Measurements from ENCODE around the gene CLRN1.

CLRN1 gene

DNA sequence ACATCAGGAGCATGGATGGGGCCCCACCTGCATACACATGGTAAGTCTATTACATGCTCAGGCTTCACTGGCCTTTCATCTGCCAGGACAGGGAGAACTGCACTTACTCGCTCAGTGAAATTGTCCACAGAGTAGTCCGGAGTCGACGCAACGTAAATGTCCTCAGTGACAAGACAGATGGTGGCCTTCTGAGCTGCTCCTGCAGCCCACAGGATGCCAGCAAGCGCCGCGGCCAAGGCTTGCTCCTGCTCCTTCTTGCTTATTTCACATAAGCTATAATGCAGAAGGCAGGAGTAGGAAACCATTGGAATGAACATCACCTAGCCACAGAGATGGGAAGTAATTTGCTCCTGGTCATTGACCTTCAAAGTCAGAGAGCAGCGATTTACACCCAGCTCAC, 81.7 kb downstream of the CLRN1 start:
- TF ChIP-seq, protein P1, sequence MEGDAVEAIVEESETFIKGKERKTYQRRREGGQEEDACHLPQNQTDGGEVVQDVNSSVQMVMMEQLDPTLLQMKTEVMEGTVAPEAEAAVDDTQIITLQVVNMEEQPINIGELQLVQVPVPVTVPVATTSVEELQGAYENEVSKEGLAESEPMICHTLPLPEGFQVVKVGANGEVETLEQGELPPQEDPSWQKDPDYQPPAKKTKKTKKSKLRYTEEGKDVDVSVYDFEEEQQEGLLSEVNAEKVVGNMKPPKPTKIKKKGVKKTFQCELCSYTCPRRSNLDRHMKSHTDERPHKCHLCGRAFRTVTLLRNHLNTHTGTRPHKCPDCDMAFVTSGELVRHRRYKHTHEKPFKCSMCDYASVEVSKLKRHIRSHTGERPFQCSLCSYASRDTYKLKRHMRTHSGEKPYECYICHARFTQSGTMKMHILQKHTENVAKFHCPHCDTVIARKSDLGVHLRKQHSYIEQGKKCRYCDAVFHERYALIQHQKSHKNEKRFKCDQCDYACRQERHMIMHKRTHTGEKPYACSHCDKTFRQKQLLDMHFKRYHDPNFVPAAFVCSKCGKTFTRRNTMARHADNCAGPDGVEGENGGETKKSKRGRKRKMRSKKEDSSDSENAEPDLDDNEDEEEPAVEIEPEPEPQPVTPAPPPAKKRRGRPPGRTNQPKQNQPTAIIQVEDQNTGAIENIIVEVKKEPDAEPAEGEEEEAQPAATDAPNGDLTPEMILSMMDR (conservative IDR thresholded peaks at IDR 0.05; ENCODE audit: low read length) = no peak
- no peak for TF ChIP-seq EZH2phosphoT487 (IDR thresholded peaks at IDR 0.05; ENCODE audit: borderline replicate concordance)
- H3K4me2 ChIP-seq (ENCODE audit: low read depth, low read length, poor library complexity, severe bottlenecking) = no peak overlapping the region
- H4K20me1 ChIP-seq (ENCODE audit: insufficient read depth, low read length, poor library complexity, severe bottlenecking) = no peaks in the 10 kb centered on the region
- H3K9me2 ChIP-seq (replicated peaks; ENCODE audit: low read depth, low read length) = no peaks in the 10 kb centered on the region
- H3K36me3 ChIP-seq (ENCODE audit: insufficient read depth, low read length) = no peaks in the 10 kb centered on the region
- H2AFZ ChIP-seq (ENCODE audit: low read length) = no peak overlapping the region
- no peaks in the 10 kb centered on the region for H3K9me3 ChIP-seq (ENCODE audit: insufficient read depth, low read depth, low read length)
- H3K79me2 ChIP-seq (ENCODE audit: insufficient read depth, low read length) = no peaks in the 10 kb centered on the region
- H3K27me3 ChIP-seq (ENCODE audit: insufficient read depth, low read length, poor library complexity, severe bottlenecking) = no peaks in the 10 kb centered on the region
- H3K9ac ChIP-seq (ENCODE audit: low read depth, low read length, poor library complexity, severe bottlenecking) = no peak overlapping the region
- H3K4me3 ChIP-seq (ENCODE audit: low read length, poor library complexity, severe bottlenecking) = no peak overlapping the region
- H3F3A ChIP-seq (ENCODE audit: low read depth) = no peaks in the 10 kb centered on the region
- H3K4me1 ChIP-seq (ENCODE audit: insufficient read depth, low read length, poor library complexity, severe bottlenecking) = no peaks in the 10 kb centered on the region

DNA sequence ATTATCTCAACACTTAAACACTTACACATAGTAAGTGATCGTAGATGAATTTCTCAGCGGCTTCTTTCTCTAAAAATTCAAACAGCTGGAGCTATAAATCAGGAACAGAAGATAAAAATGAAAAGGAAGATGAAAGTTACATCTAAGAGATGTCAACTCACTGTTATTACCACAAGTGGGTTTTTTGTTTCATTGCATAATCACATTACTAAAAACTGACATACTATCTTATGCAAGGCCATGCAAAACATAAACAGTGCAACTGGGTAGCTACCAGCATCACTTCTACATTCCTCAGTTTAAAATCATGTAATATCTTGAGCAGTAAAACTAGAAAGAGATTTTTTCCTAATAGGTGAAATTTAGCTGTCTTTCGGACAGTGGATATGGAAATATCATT, 82.2 kb downstream of the CLRN1 start:
- no peak overlapping the region for H3K4me2 ChIP-seq (ENCODE audit: low read depth, low read length, poor library complexity, severe bottlenecking)
- no peaks in the 10 kb centered on the region for H4K20me1 ChIP-seq (ENCODE audit: insufficient read depth, low read length, poor library complexity, severe bottlenecking)
- H3K9me2 ChIP-seq (replicated peaks; ENCODE audit: low read depth, low read length) = no peaks in the 10 kb centered on the region
- H3K79me2 ChIP-seq (ENCODE audit: insufficient read depth, low read length) = no peaks in the 10 kb centered on the region
- H3K9me3 ChIP-seq (ENCODE audit: insufficient read depth, low read depth, low read length) = no peaks in the 10 kb centered on the region
- no peaks in the 10 kb centered on the region for H3F3A ChIP-seq (ENCODE audit: low read depth)
- TF ChIP-seq, protein P1 (conservative IDR thresholded peaks at IDR 0.05; ENCODE audit: low read length) = no peak
- H3K36me3 ChIP-seq (ENCODE audit: insufficient read depth, low read length) = no peaks in the 10 kb centered on the region
- H3K4me3 ChIP-seq (ENCODE audit: low read length, poor library complexity, severe bottlenecking) = no peak overlapping the region
- no peak overlapping the region for H3K9ac ChIP-seq (ENCODE audit: low read depth, low read length, poor library complexity, severe bottlenecking)
- no peak overlapping the region for H2AFZ ChIP-seq (ENCODE audit: low read length)
- no peaks in the 10 kb centered on the region for H3K4me1 ChIP-seq (ENCODE audit: insufficient read depth, low read length, poor library complexity, severe bottlenecking)
- no peaks in the 10 kb centered on the region for H3K27me3 ChIP-seq (ENCODE audit: insufficient read depth, low read length, poor library complexity, severe bottlenecking)

DNA sequence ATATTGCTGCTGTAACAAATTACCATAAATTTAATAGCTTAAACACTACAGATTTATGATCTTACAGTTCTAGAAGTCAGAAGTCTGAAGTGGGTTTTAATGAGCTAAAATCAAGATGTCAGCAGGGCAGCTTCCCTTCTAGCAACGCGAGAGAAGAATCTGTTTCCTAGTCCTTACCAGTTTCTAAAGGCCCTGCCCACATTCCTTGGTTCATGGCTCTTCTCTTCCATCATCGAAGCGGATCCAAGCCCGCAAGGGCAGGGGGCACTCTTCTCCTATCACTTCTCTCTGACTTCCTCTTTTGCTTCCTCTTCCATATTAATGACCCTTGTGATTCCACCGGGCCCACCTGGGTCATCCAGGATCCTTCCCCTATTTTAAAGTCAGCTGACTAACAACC, 83.4 kb downstream of the CLRN1 start:
- H3K79me2 ChIP-seq (ENCODE audit: insufficient read depth, low read length) = no peaks in the 10 kb centered on the region

More for the DNA sequence above, 83.4 kb downstream of the CLRN1 start:
- no peaks in the 10 kb centered on the region for H3K27me3 ChIP-seq (ENCODE audit: insufficient read depth, low read length, poor library complexity, severe bottlenecking)
- no peaks in the 10 kb centered on the region for H3K9me3 ChIP-seq (ENCODE audit: insufficient read depth, low read depth, low read length)
- H2AFZ ChIP-seq (ENCODE audit: low read length) = no peak overlapping the region
- no peaks in the 10 kb centered on the region for H3F3A ChIP-seq (ENCODE audit: low read depth)
- H3K4me3 ChIP-seq (ENCODE audit: low read length, poor library complexity, severe bottlenecking) = no peak overlapping the region
- H3K36me3 ChIP-seq (ENCODE audit: insufficient read depth, low read length) = no peaks in the 10 kb centered on the region
- H3K9ac ChIP-seq (ENCODE audit: low read depth, low read length, poor library complexity, severe bottlenecking) = no peak overlapping the region
- no peaks in the 10 kb centered on the region for H4K20me1 ChIP-seq (ENCODE audit: insufficient read depth, low read length, poor library complexity, severe bottlenecking)
- H3K9me2 ChIP-seq (replicated peaks; ENCODE audit: low read depth, low read length) = no peaks in the 10 kb centered on the region
- TF ChIP-seq, protein P1 (conservative IDR thresholded peaks at IDR 0.05; ENCODE audit: low read length) = no peak
- no peaks in the 10 kb centered on the region for H3K4me1 ChIP-seq (ENCODE audit: insufficient read depth, low read length, poor library complexity, severe bottlenecking)
- H3K4me2 ChIP-seq (ENCODE audit: low read depth, low read length, poor library complexity, severe bottlenecking) = no peak overlapping the region
